Heart right ventricle (tissue), 16 donors: ENCODE data around the gene AGER. TPM values are rescaled to one million over a fixed set of nuclear protein-coding genes. Genes with fewer than 3 reads are reported as not detected.

Experiments used
- ATAC-seq, 8 donors: fragments of 200-7000 bp; cut with Tn5 transposase; one replicate each; pipeline ENCODE4 v1.9.1; 2020; ENCODE audit warnings: mild to moderate bottlenecking in 8 of 8, moderate library complexity in 8 of 8, moderate number of reproducible peaks in 1 of 8
- DNase-seq, 2 donors: peaks; one replicate each; pipeline ENCODE4 v3.0.0-alpha.2; 2020
- H3K27ac ChIP-seq, 10 donors: fragments of 200-600 bp; sonication (generic) in 2 of 10; one replicate each; pipeline versions ENCODE4 v1.5.0 to v1.8.0; 2020 to 2022; ENCODE audit warnings: mild to moderate bottlenecking in 3 of 10
- H3K27me3 ChIP-seq, 7 donors: fragments of 200-600 bp; one replicate each; pipeline ENCODE4 v1.8.0; 2021 to 2022; ENCODE audit warnings: mild to moderate bottlenecking in 2 of 7
- H3K36me3 ChIP-seq, 9 donors: fragments of 200-600 bp; sonication (generic) in 1 of 9; one replicate each; pipeline versions ENCODE4 v1.5.0 to v1.8.0; 2020 to 2022; ENCODE audit warnings: mild to moderate bottlenecking in 2 of 9
- H3K4me1 ChIP-seq, 9 donors: fragments of 200-600 bp; sonication (generic) in 1 of 9; one replicate each; pipeline versions ENCODE4 v1.5.0 to v1.8.0; 2020 to 2022; ENCODE audit warnings: mild to moderate bottlenecking in 4 of 9
- H3K4me3 ChIP-seq, 10 donors: fragments of 200-600 bp; sonication (generic) in 2 of 10; one replicate each; pipeline versions ENCODE4 v1.5.0 to v1.8.0; 2020 to 2022; ENCODE audit warnings: mild to moderate bottlenecking in 7 of 10, moderate library complexity in 2 of 10
- H3K9me3 ChIP-seq, 11 donors: fragments of 200-600 bp in 10 of 11; sonication (generic) in 2 of 11; one replicate each; pipeline versions ENCODE4 v1.5.0 to v1.8.0; 2013 to 2022; ENCODE audit warnings: mild to moderate bottlenecking in 2 of 11, control low read depth in 1 of 11, moderate library complexity in 1 of 11
- CTCF ChIP-seq, 9 donors: fragments of 200-600 bp; sonication (generic) in 2 of 9; IDR thresholded peaks; one replicate each; pipeline versions ENCODE4 v1.5.0 to v1.8.0; 2021 to 2022; ENCODE audit warnings: antibody characterized with exemption in 9 of 9, mild to moderate bottlenecking in 5 of 9, moderate library complexity in 1 of 9
- WGBS, 2 donors: extraction: QIAGEN DNeasy Blood & Tissue Kit; methylation state at CpG; one replicate each; pipeline ENCODE4 v1.1.7; 2013; ENCODE audit warnings: inconsistent platforms in 1 of 2; 5-methylcytosine and 5-hydroxymethylcytosine counted together
- intact Hi-C, 10 donors: fragments of 100-400 bp; cut with DNase I; formaldehyde crosslinking; loops; one replicate each; pipeline versions ENCODE4 v1.11.1 to v1.14.2; 2022
- microRNA-seq, 2 donors: library from miRNA; unstranded; fragments of <30 nt; microRNA quantifications; one replicate each; pipeline ENCODE4 v1.2.0, GENCODE V29; 2021
- polyA plus RNA-seq, 2 donors: library from polyadenylated mRNA; stranded (reverse); fragments of 200-250 nt; gene quantifications; one replicate each; pipeline ENCODE4 v1.2.3, GENCODE V29; 2013
- total RNA-seq, 10 donors: library from RNA; stranded (reverse); fragmentation: NEBNext Ultra II Directional in 3 of 10; extraction: Animal tissue kit (Norgen Biotek cat#: 25700) in 3 of 10; gene quantifications; one replicate each; pipeline versions ENCODE4 v1.2.1 to v1.2.4, GENCODE V29; 2021 to 2023
- donor health status: Arrhythmogenic right ventricular cardiomyopathy.
- donor health status: ischemic (EF 13 %, LVEDD 7.1; RV severe dilation, severe dysfunction).
- donor health status: healthy with polysubstance abuse.
- donor health status: DM: no; HTN: yes; CAD: no.
- donor health status: DM: no; HTN: no; CAD: no.
- donor health status: ischemic (EF 25% LVEDD 6.9; RV normal size, moderate dysfunction).
- donor health status: ischemic (EF 25% LVEDD 5.7; RV mildly dilated, moderate dysfunction).
- donor health status: healthy.
- donor health status: DM: yes; HTN: yes; CAD: no.
- donor health status: Ischemic cardiomyopathy.
- donor health status: ischemic (EF 35%, LVEDD 5.7; RV mildly dilated, moderate dysfunction).
- donor health status: nonischemic (EF 11% LVEDD 7.7; RV severe dilation, severe dysfunction).
- donor health status: DM: yes; HTN: yes; CAD: no.
- donor health status: PGD.
- donor health status: ischemic (EF 29% LVEDD 5.4; RV normal size, mild dysfunction).
- donor health status: nonischemic (EF 23%, LVEDD 6.1; RV moderate dilation, normal function).

AGER gene
- total and polyA plus RNA-seq, 12 donors, result 0.75 to 5.5 (median 3.1) TPM

- DNase-seq (no peak), ATAC-seq (no peak)
- H3K27me3 ChIP-seq, result peaks cover 0 to 7% (median 0%) of the 10 kb centered on the region in 7 donors
- TF ChIP-seq CTCF (IDR thresholded peaks at IDR 0.05), result no peak
- no peak overlapping the region for H3K27ac ChIP-seq
- 67 to 76% methylated on average over 4 of the region's 4 CpGs for WGBS, 2 donors
- H3K4me1 ChIP-seq, result peaks cover 9 to 15% (median 14%) of the 10 kb centered on the region in 9 donors
- no peaks in the 10 kb centered on the region for H3K9me3 ChIP-seq
- no peaks in the 10 kb centered on the region for H3K36me3 ChIP-seq
- intact Hi-C loops, result loop anchor here in 1 of 10 donors (2.0 kb wide), 1 partner anchor 1067 kb away; the partner anchor contains the start of genes RXRB and SLC39A7
- no peak overlapping the region for H3K4me3 ChIP-seq
Observed at GRCh38 chr6:32133786-32134185, 50.3 kb downstream of the AGER start.

- intact Hi-C loops, result loop anchor here in 1 of 10 donors (2.0 kb wide), 1 partner anchor 1069 kb away; the partner anchor contains the start of genes RXRB and SLC39A7
- no peak overlapping the region for H3K4me3 ChIP-seq
- no peaks in the 10 kb centered on the region for H3K9me3 ChIP-seq
Observed at GRCh38 chr6:32132110-32132509, 51.9 kb downstream of the AGER start.

GRCh38 chr6:32131439-32131948, 52.6 kb downstream of the AGER start:
- no peak for DNase-seq
- intact Hi-C loops, result no loop called here
- TF ChIP-seq CTCF (IDR thresholded peaks at IDR 0.05), result no peak
- no peaks in the 10 kb centered on the region for H3K9me3 ChIP-seq
- H3K4me3 ChIP-seq, result no peak overlapping the region
- H3K36me3 ChIP-seq, result peaks cover 0 to 8% (median 0%) of the 10 kb centered on the region in 9 donors
- no peak for ATAC-seq
- peaks cover 16 to 34% (median 30%) of the 10 kb centered on the region in 9 donors for H3K4me1 ChIP-seq
- H3K27ac ChIP-seq, result no peak overlapping the region
- WGBS, 2 donors, result 86 to 90% methylated on average over 14 of the region's 14 CpGs
- H3K27me3 ChIP-seq, result peaks cover 0 to 7% (median 0%) of the 10 kb centered on the region in 7 donors

More at GRCh38 chr6:32132110-32132509, 51.9 kb downstream of the AGER start:
- Histone ChIP-seq H3K27ac (no peak overlapping the region), H3K4me1 (peaks cover 13 to 28% (median 23%) of the 10 kb centered on the region in 9 donors), H3K36me3 (peaks cover 0 to 2% (median 0%) of the 10 kb centered on the region in 9 donors), H3K27me3 (peaks cover 0 to 7% (median 0%) of the 10 kb centered on the region in 7 donors)
- DNase-seq (no peak), ATAC-seq (no peak)
- TF ChIP-seq CTCF (IDR thresholded peaks at IDR 0.05), result no peak

Small RNA genes within 50 kb of the gene (microRNA-seq; reads per million reads assigned to microRNA genes)
- 2.4 to 2.6 reads per million in 2 donors for gene MIR6721
- 0 reads per million in 2 donors for gene MIR6833

Other genes starting within 250 kb of the AGER start
- gene CFB, start 238.2 kb downstream of the AGER start, total RNA-seq, result 10 to 100 TPM in 1 of 10 donors, 1 to 10 TPM in 9; 2.8 to 24.4 (median 4.7) TPM
- gene CFB, start 238.2 kb downstream of the AGER start, polyA plus RNA-seq, result 10 to 100 TPM in 1 of 2 donors, 1 to 10 TPM in 1; 6.6 to 15.8 TPM
- gene NELFE, start 225.3 kb downstream of the AGER start, total RNA-seq, result 10 to 100 TPM; 38.2 to 52.8 (median 45.7) TPM
- gene NELFE, start 225.3 kb downstream of the AGER start, polyA plus RNA-seq, result 10 to 100 TPM; 36.5 to 70.4 TPM
- gene SKIC2, start 225.1 kb downstream of the AGER start, total RNA-seq, result 10 to 100 TPM; 21.8 to 45.5 (median 32.2) TPM
- gene SKIC2, start 225.1 kb downstream of the AGER start, polyA plus RNA-seq, result 10 to 100 TPM; 37.8 to 67.4 TPM
- gene DXO, start 212.1 kb downstream of the AGER start, total RNA-seq, result 10 to 100 TPM in 8 of 10 donors, 1 to 10 TPM in 2; 8.4 to 15.7 (median 13.2) TPM
- 10 to 100 TPM; 13.6 to 23.4 TPM for gene DXO, start 212.1 kb downstream of the AGER start, polyA plus RNA-seq
- 100 to 1,000 TPM in 2 of 10 donors, 10 to 100 TPM in 8; 35.4 to 367 (median 60.7) TPM for gene C4A, start 202.2 kb downstream of the AGER start, total RNA-seq
- 10 to 100 TPM; 30.1 to 36.9 TPM for gene C4A, start 202.2 kb downstream of the AGER start, polyA plus RNA-seq
- gene C4B, start 169.5 kb downstream of the AGER start, total RNA-seq, result 100 to 1,000 TPM in 2 of 10 donors, 10 to 100 TPM in 8; 32.6 to 357 (median 60.3) TPM
- 10 to 100 TPM; 33.8 to 72.6 TPM for gene C4B, start 169.5 kb downstream of the AGER start, polyA plus RNA-seq
- 1 to 10 TPM in 2 of 10 donors, under 1 TPM in 3, not detected in 5; 0.26 to 1.9 (median 0.62) TPM for gene CYP21A2, start 145.8 kb downstream of the AGER start, total RNA-seq
- gene CYP21A2, start 145.8 kb downstream of the AGER start, polyA plus RNA-seq, result under 1 TPM; 0.19 to 0.73 TPM
- 100 to 1,000 TPM in 1 of 10 donors, 10 to 100 TPM in 9; 36.2 to 123 (median 61.4) TPM for gene TNXB, start 74.9 kb downstream of the AGER start, total RNA-seq
- gene TNXB, start 74.9 kb downstream of the AGER start, polyA plus RNA-seq, result 10 to 100 TPM; 49.0 to 96.7 TPM
- gene ATF6B, start 56.0 kb downstream of the AGER start, total RNA-seq, result 10 to 100 TPM; 20.1 to 44.4 (median 29.4) TPM
- gene ATF6B, start 56.0 kb downstream of the AGER start, polyA plus RNA-seq, result 10 to 100 TPM; 23.4 to 47.0 TPM
- gene FKBPL, start 54.0 kb downstream of the AGER start, total RNA-seq, result 1 to 10 TPM in 8 of 10 donors, under 1 TPM in 2; 0.72 to 3.4 (median 2.2) TPM
- gene FKBPL, start 54.0 kb downstream of the AGER start, polyA plus RNA-seq, result 1 to 10 TPM; 3.4 to 7.2 TPM
- gene PRRT1, start 32.3 kb downstream of the AGER start, total RNA-seq, result 1 to 10 TPM in 3 of 10 donors, under 1 TPM in 7; 0.17 to 1.4 (median 0.49) TPM
- 1 to 10 TPM; 1.1 to 2.9 TPM for gene PRRT1, start 32.3 kb downstream of the AGER start, polyA plus RNA-seq
- gene PPT2, start 30.1 kb downstream of the AGER start, total RNA-seq, result 10 to 100 TPM; 18.0 to 31.8 (median 23.7) TPM
- gene PPT2, start 30.1 kb downstream of the AGER start, polyA plus RNA-seq, result 10 to 100 TPM; 16.8 to 17.6 TPM
- 10 to 100 TPM in 1 of 10 donors, 1 to 10 TPM in 9; 6.8 to 11.3 (median 8.4) TPM for gene EGFL8, start 19.7 kb downstream of the AGER start, total RNA-seq
- 10 to 100 TPM in 1 of 2 donors, 1 to 10 TPM in 1; 6.7 to 32.8 TPM for gene EGFL8, start 19.7 kb downstream of the AGER start, polyA plus RNA-seq
- gene AGPAT1, start 8.2 kb downstream of the AGER start, total RNA-seq, result 10 to 100 TPM; 39.0 to 63.1 (median 47.4) TPM
- 10 to 100 TPM; 50.8 to 56.3 TPM for gene AGPAT1, start 8.2 kb downstream of the AGER start, polyA plus RNA-seq
- gene RNF5, start 5.8 kb downstream of the AGER start, total RNA-seq, result 100 to 1,000 TPM in 1 of 10 donors, 10 to 100 TPM in 9; 75.5 to 122 (median 82.7) TPM
- 100 to 1,000 TPM in 1 of 2 donors, 10 to 100 TPM in 1; 53.0 to 132 TPM for gene RNF5, start 5.8 kb downstream of the AGER start, polyA plus RNA-seq
- gene PBX2, start 5.9 kb upstream of the AGER start, total RNA-seq, result 10 to 100 TPM; 32.8 to 50.9 (median 44.1) TPM
- 10 to 100 TPM; 25.6 to 55.4 TPM for gene PBX2, start 5.9 kb upstream of the AGER start, polyA plus RNA-seq
- gene GPSM3, start 8.4 kb upstream of the AGER start, total RNA-seq, result 10 to 100 TPM in 1 of 10 donors, 1 to 10 TPM in 9; 2.4 to 28.0 (median 4.4) TPM
- 1 to 10 TPM; 5.8 to 6.2 TPM for gene GPSM3, start 8.4 kb upstream of the AGER start, polyA plus RNA-seq
- 10 to 100 TPM; 17.4 to 46.3 (median 23.3) TPM for gene NOTCH4, start 39.8 kb upstream of the AGER start, total RNA-seq
- 100 to 1,000 TPM in 1 of 2 donors, 10 to 100 TPM in 1; 33.0 to 123 TPM for gene NOTCH4, start 39.8 kb upstream of the AGER start, polyA plus RNA-seq
- not detected for gene TSBP1, start 187.7 kb upstream of the AGER start, total RNA-seq
- not detected for gene TSBP1, start 187.7 kb upstream of the AGER start, polyA plus RNA-seq
- not detected for gene BTNL2, start 222.9 kb upstream of the AGER start, total RNA-seq
- not detected for gene BTNL2, start 222.9 kb upstream of the AGER start, polyA plus RNA-seq